ENCODE measurements around the gene TOMM6.

TOMM6 gene

DNA sequence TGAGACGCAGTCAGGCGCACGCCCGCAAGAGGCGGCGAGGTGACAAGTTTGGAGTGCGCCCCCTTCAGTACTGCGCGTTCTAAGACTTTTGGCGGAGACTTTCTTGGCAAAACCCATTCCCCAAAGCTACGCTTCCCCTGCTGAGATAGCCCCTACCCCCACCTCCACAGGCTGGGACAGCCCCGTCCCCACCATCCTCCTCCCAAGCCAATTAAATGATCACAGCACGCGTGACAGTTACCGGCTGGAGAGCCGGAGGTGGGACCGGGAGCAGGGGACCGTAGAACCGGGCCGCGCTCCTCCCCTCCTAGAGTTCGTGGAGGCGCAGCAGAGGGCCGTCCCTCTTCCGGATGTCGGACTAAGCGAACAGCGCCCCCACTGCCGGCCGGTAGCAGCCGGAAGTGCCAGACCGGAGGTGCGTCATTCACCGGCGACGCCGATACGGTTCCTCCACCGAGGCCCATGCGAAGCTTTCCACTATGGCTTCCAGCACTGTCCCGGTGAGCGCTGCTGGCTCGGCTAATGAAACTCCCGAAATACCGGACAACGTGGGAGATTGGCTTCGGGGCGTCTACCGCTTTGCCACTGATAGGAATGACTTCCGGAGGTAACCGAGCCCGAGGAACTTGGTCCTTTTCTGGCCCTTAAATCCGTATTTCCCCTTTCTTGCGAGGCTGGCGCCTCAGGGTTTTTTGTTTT, at the start of gene TOMM6:
TOMM6 (plus strand) TSS at position 476 of the 699 bp plus-strand sequence; CDS start at position 480, 4 bp downstream.
- peaks cover 43% of the 10 kb centered on the region for H3K36me3 ChIP-seq
- peak within 1 kb of the TSS; percentile 97 for H3K4me3 ChIP-seq (ENCODE audit: low read depth, low read length)
- H3K27me3 ChIP-seq (ENCODE audit: insufficient read depth, low read depth, severe bottlenecking) = no peaks in the 10 kb centered on the region
- DNase-seq = peak; percentile 99
- no peaks in the 10 kb centered on the region for H3K9me3 ChIP-seq (ENCODE audit: severe bottlenecking)
- TF ChIP-seq, protein P1, sequence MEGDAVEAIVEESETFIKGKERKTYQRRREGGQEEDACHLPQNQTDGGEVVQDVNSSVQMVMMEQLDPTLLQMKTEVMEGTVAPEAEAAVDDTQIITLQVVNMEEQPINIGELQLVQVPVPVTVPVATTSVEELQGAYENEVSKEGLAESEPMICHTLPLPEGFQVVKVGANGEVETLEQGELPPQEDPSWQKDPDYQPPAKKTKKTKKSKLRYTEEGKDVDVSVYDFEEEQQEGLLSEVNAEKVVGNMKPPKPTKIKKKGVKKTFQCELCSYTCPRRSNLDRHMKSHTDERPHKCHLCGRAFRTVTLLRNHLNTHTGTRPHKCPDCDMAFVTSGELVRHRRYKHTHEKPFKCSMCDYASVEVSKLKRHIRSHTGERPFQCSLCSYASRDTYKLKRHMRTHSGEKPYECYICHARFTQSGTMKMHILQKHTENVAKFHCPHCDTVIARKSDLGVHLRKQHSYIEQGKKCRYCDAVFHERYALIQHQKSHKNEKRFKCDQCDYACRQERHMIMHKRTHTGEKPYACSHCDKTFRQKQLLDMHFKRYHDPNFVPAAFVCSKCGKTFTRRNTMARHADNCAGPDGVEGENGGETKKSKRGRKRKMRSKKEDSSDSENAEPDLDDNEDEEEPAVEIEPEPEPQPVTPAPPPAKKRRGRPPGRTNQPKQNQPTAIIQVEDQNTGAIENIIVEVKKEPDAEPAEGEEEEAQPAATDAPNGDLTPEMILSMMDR (IDR thresholded peaks at IDR 0.05; ENCODE audit: low read depth, low read length) = peak; percentile 98
- peak within 1 kb of the TSS; percentile 90 for H3K27ac ChIP-seq

GRCh38 chr6:41739041-41739440, 48.5 kb upstream of the TOMM6 start:
- DNase-seq = no peak

GRCh38 chr6:41740366-41741162, 46.9 kb upstream of the TOMM6 start:
- TF ChIP-seq, protein P1 (IDR thresholded peaks at IDR 0.05; ENCODE audit: low read depth, low read length) = no peak
- H3K27ac ChIP-seq = no peak overlapping the region
- H3K9me3 ChIP-seq (ENCODE audit: severe bottlenecking) = no peaks in the 10 kb centered on the region
- H3K36me3 ChIP-seq = no peaks in the 10 kb centered on the region
- H3K27me3 ChIP-seq (ENCODE audit: insufficient read depth, low read depth, severe bottlenecking) = no peaks in the 10 kb centered on the region
- DNase-seq = no peak
- H3K4me3 ChIP-seq (ENCODE audit: low read depth, low read length) = no peak overlapping the region

More at GRCh38 chr6:41739041-41739440, 48.5 kb upstream of the TOMM6 start:
- Histone ChIP-seq H3K27ac (no peak overlapping the region), H3K27me3 (ENCODE audit: insufficient read depth, low read depth, severe bottlenecking) (no peaks in the 10 kb centered on the region), H3K9me3 (ENCODE audit: severe bottlenecking) (no peaks in the 10 kb centered on the region), H3K4me3 (ENCODE audit: low read depth, low read length) (no peak overlapping the region), H3K36me3 (no peaks in the 10 kb centered on the region)
- TF ChIP-seq, protein P1 (IDR thresholded peaks at IDR 0.05; ENCODE audit: low read depth, low read length) = no peak

DNA sequence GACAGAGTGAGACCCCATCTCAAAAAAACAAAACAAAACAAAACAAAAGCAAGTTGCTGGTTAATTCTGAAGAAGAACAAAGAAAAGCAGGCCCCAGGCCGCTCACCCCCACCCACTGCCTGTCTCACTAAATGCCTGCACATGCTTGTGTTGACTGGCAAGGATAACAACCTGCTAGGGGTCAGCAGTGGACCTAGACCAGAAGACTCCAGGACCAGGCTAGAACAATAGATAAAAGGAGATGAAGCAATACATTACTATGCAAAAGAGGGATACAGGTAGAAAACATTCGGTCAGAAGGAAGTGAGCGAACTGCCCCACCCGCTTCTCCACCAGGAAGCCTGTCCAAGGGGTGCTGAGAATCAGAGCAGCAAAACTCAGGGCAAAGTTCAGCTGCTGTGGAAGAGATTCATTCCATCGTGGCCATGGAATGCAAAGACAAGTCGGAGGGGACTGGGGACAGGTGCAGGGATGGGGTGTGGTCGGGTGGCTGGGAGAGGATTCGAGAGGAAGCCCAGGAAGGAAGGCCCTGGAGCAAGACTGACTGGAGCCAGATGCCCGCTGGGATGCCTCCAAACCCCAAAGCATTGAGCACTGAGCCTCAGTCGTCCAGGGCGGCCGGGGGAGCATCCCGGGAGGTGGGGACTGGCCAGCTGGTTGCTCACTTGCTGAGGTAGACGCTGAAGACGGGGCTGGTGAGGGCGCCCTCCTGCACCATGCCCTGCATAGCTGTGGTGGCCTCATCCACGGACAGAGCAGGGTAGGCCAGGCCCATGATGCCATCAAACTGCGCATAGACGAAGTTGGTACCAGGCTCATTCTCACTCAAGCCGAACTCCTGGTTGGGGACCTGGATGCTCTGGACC, 45.6 kb upstream of the TOMM6 start:
- no peaks in the 10 kb centered on the region for H3K27me3 ChIP-seq (ENCODE audit: insufficient read depth, low read depth, severe bottlenecking)
- no peaks in the 10 kb centered on the region for H3K9me3 ChIP-seq (ENCODE audit: severe bottlenecking)
- no peak overlapping the region for H3K27ac ChIP-seq
- TF ChIP-seq, protein P1 (IDR thresholded peaks at IDR 0.05; ENCODE audit: low read depth, low read length) = no peak
- no peak for DNase-seq
- no peak overlapping the region for H3K4me3 ChIP-seq (ENCODE audit: low read depth, low read length)
- H3K36me3 ChIP-seq = no peaks in the 10 kb centered on the region

GRCh38 chr6:41743406-41744235, 43.9 kb upstream of the TOMM6 start:
- Histone ChIP-seq H3K27me3 (ENCODE audit: insufficient read depth, low read depth, severe bottlenecking) (no peaks in the 10 kb centered on the region), H3K9me3 (ENCODE audit: severe bottlenecking) (no peaks in the 10 kb centered on the region), H3K4me3 (ENCODE audit: low read depth, low read length) (no peak overlapping the region), H3K27ac (no peak overlapping the region), H3K36me3 (no peaks in the 10 kb centered on the region)
- DNase-seq = no peak
- TF ChIP-seq, protein P1 (IDR thresholded peaks at IDR 0.05; ENCODE audit: low read depth, low read length) = no peak

Measured in WERI-Rb-1 (cell line).